ENCODE results near the gene LRRC26. TPM values are rescaled to one million over a fixed set of nuclear protein-coding genes. Genes with fewer than 3 reads are reported as not detected.

The LRRC26 gene
- total RNA-seq, 1 experiment from 2014 or later = 0.40 TPM

DNA sequence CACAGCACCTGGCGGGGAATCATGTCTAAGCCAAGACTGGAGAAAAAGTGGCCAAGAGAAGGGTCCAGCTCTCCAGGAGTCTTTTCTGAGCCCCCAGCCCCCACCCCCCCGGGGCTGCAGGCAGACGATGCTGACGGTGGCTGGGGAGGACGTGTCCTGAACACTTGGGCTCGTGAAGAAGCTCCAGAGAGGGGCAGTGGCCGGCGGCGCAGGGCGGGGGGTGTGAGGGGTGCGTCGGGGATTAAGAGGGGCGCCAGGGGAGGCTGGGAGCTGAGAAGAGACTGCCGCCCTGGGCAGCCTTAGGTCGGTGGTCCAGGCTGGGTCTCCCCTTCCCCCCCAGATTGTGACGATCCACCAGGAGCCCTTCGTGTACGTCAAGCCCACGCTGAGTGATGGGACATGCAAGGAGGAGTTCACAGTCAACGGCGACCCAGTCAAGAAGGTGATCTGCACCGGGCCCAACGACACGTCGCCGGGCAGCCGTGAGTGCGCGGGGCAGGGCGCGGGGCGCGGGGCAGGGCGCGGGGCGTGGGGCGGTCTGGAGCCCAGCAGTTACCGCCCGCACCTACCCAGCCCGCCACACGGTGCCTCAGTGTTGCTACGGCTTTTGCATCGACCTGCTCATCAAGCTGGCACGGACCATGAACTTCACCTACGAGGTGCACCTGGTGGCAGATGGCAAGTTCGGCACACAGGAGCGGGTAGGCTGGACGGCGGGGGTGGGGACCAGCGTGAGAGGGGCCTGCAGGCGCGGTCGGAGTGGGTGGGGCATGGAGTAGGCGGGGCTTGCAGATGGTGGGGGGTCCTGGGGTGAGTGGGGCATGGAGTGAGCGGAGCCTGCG is 8.9 kb downstream of the LRRC26 start:
- BruUV-seq (replicated peaks) = no TSS peak
- no peak overlapping the region for H3K27ac ChIP-seq (ENCODE audit: low read length)
- H3K27me3 ChIP-seq (ENCODE audit: low read length) = peaks cover 17% of the 10 kb centered on the region
- H4K20me1 ChIP-seq (ENCODE audit: low read length) = no peaks in the 10 kb centered on the region
- DNase-seq = no peak
- H3F3A ChIP-seq (ENCODE audit: low read length, unreplicated experiment) = no peaks in the 10 kb centered on the region
- H3K9me3 ChIP-seq (ENCODE audit: low read length) = no peaks in the 10 kb centered on the region
- ChIA-PET CTCF (no interaction called here), POLR2A (ENCODE audit: unreplicated experiment) (no interaction called here)
- H2AFZ ChIP-seq (ENCODE audit: low read length) = no peak overlapping the region
- H3K4me3 ChIP-seq (ENCODE audit: low read length) = no peak overlapping the region
- TF ChIP-seq EZH2 (IDR thresholded peaks at IDR 0.05; ENCODE audit: low read length, unreplicated experiment) (no peak), EZH2phosphoT487 (IDR thresholded peaks at IDR 0.05; ENCODE audit: borderline replicate concordance, low read length) (no peak)
- TF ChIP-seq, protein P1, sequence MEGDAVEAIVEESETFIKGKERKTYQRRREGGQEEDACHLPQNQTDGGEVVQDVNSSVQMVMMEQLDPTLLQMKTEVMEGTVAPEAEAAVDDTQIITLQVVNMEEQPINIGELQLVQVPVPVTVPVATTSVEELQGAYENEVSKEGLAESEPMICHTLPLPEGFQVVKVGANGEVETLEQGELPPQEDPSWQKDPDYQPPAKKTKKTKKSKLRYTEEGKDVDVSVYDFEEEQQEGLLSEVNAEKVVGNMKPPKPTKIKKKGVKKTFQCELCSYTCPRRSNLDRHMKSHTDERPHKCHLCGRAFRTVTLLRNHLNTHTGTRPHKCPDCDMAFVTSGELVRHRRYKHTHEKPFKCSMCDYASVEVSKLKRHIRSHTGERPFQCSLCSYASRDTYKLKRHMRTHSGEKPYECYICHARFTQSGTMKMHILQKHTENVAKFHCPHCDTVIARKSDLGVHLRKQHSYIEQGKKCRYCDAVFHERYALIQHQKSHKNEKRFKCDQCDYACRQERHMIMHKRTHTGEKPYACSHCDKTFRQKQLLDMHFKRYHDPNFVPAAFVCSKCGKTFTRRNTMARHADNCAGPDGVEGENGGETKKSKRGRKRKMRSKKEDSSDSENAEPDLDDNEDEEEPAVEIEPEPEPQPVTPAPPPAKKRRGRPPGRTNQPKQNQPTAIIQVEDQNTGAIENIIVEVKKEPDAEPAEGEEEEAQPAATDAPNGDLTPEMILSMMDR (conservative IDR thresholded peaks at IDR 0.05; ENCODE audit: low read depth, low read length) = no peak
- H3K4me2 ChIP-seq (ENCODE audit: low read length) = no peak overlapping the region
- intact Hi-C loops (cut with micrococcal nuclease) = no loop called here
- H3K9me2 ChIP-seq (replicated peaks; ENCODE audit: low read length) = no peaks in the 10 kb centered on the region
- no peak overlapping the region for H3K9ac ChIP-seq (ENCODE audit: low read length)
- no peaks in the 10 kb centered on the region for H3K79me2 ChIP-seq (ENCODE audit: low read length)
- H3K4me1 ChIP-seq (ENCODE audit: insufficient read depth, low read length) = no peaks in the 10 kb centered on the region; the same call in 1 of the 2 replicates
- ATAC-seq = no peak
- no peaks in the 10 kb centered on the region for H3K36me3 ChIP-seq (ENCODE audit: low read depth, low read length)

DNA sequence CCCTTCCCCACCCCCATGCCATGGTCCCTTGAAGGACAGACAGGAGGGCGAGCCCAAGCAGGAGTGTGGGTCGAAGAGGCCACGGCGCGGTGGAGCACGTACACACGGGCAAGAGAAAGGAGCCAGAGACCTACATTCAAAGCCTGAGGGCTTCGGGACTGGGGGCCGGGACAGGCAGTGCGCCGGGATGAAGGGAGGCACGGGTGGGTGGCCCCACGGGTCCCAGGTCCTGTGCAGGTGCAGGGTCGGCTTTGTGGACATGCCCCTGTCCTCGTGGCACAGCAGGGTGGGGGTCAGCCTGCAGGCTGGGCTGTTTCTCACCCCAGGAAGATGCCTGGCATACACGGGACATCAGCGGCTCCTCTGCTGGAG is 9.8 kb downstream of the LRRC26 start:
- Histone ChIP-seq H3K9me2 (replicated peaks; ENCODE audit: low read length) (no peaks in the 10 kb centered on the region), H3K4me2 (ENCODE audit: low read length) (no peak overlapping the region), H3K4me1 (ENCODE audit: insufficient read depth, low read length) (no peaks in the 10 kb centered on the region; the same call in 1 of the 2 replicates), H3K4me3 (ENCODE audit: low read length) (no peak overlapping the region), H3K9ac (ENCODE audit: low read length) (no peak overlapping the region), H4K20me1 (ENCODE audit: low read length) (no peaks in the 10 kb centered on the region), H3F3A (ENCODE audit: low read length, unreplicated experiment) (no peaks in the 10 kb centered on the region), H3K79me2 (ENCODE audit: low read length) (no peaks in the 10 kb centered on the region), H3K27me3 (ENCODE audit: low read length) (peaks cover 17% of the 10 kb centered on the region), H3K9me3 (ENCODE audit: low read length) (no peaks in the 10 kb centered on the region), H2AFZ (ENCODE audit: low read length) (no peak overlapping the region), H3K27ac (ENCODE audit: low read length) (no peak overlapping the region), H3K36me3 (ENCODE audit: low read depth, low read length) (no peaks in the 10 kb centered on the region)
- DNase-seq (no peak), ATAC-seq (no peak)
- ChIA-PET POLR2A (ENCODE audit: unreplicated experiment) (no interaction called here), CTCF (no interaction called here)
- no peak for TF ChIP-seq EZH2phosphoT487 (IDR thresholded peaks at IDR 0.05; ENCODE audit: borderline replicate concordance, low read length)
- intact Hi-C loops (cut with micrococcal nuclease) = no loop called here
- BruUV-seq (replicated peaks) = no TSS peak

DNA sequence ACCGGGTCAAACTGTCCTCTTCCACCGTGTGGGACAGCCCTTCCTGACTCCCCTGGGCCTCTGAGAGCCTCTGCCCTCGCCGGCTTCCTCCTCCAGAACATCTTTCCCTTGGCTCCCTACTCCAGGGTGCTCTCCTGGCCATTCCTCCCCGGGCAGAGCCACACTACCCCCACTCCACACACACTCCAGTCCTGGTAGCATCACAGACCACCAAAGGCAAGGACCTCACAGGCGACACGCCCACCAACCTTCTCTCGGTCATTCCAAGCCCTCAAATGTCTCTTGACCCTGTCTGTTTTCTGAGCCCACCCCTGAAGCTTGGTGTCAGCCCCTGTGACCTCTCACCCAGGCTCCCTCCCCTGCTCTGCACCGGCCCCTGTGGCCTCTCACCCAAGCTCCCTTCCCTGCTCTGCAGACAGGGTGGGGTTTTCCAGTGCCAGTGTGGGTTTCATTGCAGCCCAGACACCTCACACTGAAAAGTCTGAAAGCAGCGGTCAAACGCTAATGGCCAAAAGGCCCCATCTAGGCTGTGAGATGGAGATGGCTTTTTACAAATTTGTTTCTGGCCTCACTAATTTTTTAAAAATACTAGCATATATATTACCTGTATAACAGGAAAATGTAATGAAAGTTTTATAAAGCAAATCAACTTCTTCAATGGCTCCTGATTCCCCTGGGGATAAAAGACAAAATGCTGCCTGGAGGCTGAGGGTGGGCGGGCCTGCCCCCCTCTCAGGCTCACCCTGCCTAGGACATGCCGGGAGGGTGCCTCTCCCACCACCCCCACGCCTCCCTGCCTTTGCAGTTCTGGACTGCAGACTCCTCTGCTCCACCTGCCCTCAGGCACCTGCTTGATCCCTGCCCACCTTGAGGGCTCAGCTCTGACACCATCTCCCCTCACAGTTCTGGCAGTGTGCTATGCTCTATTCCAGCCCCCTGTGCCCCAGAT is 10.5 kb downstream of the LRRC26 start:
- no peaks in the 10 kb centered on the region; the same call in 1 of the 2 replicates for H3K4me1 ChIP-seq (ENCODE audit: insufficient read depth, low read length)
- no peaks in the 10 kb centered on the region for H4K20me1 ChIP-seq (ENCODE audit: low read length)
- H3K27ac ChIP-seq (ENCODE audit: low read length) = no peak overlapping the region
- H2AFZ ChIP-seq (ENCODE audit: low read length) = no peak overlapping the region
- H3K79me2 ChIP-seq (ENCODE audit: low read length) = no peaks in the 10 kb centered on the region
- H3K9me2 ChIP-seq (replicated peaks; ENCODE audit: low read length) = no peaks in the 10 kb centered on the region
- intact Hi-C loops (cut with micrococcal nuclease) = no loop called here
- H3K9ac ChIP-seq (ENCODE audit: low read length) = no peak overlapping the region
- no peak overlapping the region for H3K4me2 ChIP-seq (ENCODE audit: low read length)
- no peaks in the 10 kb centered on the region for H3K9me3 ChIP-seq (ENCODE audit: low read length)
- ChIA-PET POLR2A (ENCODE audit: unreplicated experiment) (no interaction called here), CTCF (no interaction called here)
- no peak for ATAC-seq
- H3K36me3 ChIP-seq (ENCODE audit: low read depth, low read length) = no peaks in the 10 kb centered on the region
- TF ChIP-seq, protein P1 (conservative IDR thresholded peaks at IDR 0.05; ENCODE audit: low read depth, low read length) = no peak
- no peak for DNase-seq
- no peaks in the 10 kb centered on the region for H3F3A ChIP-seq (ENCODE audit: low read length, unreplicated experiment)
- no TSS peak for BruUV-seq (replicated peaks)
- H3K4me3 ChIP-seq (ENCODE audit: low read length) = no peak overlapping the region
- peaks cover 17% of the 10 kb centered on the region for H3K27me3 ChIP-seq (ENCODE audit: low read length)

Measured in PC-3 (cell line).